Choroid plexus epithelial cell (primary cell): ENCODE measurements around the gene BNIP2.

Experiments used
- DNase-seq: peaks from one replicate; pipeline ENCODE4 v3.0.0-alpha.2; 2010; ENCODE audit warnings: low read depth
- H3K4me3 ChIP-seq: 2 replicates; pipeline ENCODE4 v1.5.1; 2011; ENCODE audit warnings: low read depth, mild to moderate bottlenecking, control low read depth, low read length, moderate library complexity
- TF ChIP-seq, protein P1 (sequence below): conservative IDR thresholded peaks from 2 replicates; pipeline ENCODE4 v1.5.1; 2011; ENCODE audit warnings: low read depth, mild to moderate bottlenecking, control low read depth, inconsistent platforms, low read length, moderate library complexity

BNIP2 gene

GRCh38 chr15:59616379-59616778 is 72.7 kb downstream of the BNIP2 start:
- TF ChIP-seq, protein P1, sequence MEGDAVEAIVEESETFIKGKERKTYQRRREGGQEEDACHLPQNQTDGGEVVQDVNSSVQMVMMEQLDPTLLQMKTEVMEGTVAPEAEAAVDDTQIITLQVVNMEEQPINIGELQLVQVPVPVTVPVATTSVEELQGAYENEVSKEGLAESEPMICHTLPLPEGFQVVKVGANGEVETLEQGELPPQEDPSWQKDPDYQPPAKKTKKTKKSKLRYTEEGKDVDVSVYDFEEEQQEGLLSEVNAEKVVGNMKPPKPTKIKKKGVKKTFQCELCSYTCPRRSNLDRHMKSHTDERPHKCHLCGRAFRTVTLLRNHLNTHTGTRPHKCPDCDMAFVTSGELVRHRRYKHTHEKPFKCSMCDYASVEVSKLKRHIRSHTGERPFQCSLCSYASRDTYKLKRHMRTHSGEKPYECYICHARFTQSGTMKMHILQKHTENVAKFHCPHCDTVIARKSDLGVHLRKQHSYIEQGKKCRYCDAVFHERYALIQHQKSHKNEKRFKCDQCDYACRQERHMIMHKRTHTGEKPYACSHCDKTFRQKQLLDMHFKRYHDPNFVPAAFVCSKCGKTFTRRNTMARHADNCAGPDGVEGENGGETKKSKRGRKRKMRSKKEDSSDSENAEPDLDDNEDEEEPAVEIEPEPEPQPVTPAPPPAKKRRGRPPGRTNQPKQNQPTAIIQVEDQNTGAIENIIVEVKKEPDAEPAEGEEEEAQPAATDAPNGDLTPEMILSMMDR, result no peak
- H3K4me3 ChIP-seq, result no peak overlapping the region
- no peak for DNase-seq

DNA sequence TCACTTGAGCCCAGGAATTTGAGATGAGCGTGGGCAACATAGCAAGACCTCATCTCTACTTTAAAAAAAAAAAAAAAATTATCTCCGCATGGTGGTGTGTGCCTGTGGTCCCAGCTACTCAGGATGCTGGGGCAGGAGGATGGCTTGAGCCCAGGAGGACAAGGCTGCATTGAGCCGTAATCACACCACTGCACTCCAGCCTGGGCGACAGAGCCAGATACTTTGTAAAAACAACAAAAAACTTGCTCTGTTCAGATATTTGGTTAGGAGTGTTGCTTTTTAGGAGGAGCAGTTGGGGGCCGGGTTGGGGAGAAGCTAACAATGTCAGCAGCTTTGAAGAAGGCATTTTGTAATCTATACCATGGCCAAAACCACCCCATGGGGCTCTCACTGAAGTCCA is 73.5 kb downstream of the BNIP2 start:
- TF ChIP-seq, protein P1, result no peak
- no peak for DNase-seq
- H3K4me3 ChIP-seq, result no peak overlapping the region

DNA sequence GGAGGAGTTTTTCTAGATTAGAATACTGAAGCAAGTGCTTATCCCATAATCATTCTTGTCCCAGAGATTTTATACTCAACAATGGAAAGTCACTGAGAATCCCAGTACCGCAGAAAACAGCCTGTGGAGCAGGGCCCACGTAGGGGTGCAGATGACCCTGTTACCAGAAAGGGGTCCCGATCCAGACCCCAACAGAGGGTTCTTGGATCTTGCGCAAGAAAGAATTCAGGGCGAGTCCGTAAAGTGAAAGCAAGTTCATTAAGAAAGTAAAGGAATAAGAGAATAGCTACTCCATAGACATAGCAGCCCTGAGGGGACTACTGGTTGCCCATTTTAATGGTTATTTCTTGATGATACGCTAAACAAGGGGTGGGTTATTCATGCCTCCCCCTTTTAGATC is 75.0 kb downstream of the BNIP2 start:
- no peak overlapping the region for H3K4me3 ChIP-seq
- no peak for DNase-seq
- TF ChIP-seq, protein P1, result no peak

- peak; percentile 65 for DNase-seq
Measured at GRCh38 chr15:59611276-59612260, 77.6 kb downstream of the BNIP2 start, which contains the start of gene GCNT3. GCNT3 (plus strand) TSS chr15:59611783; CDS start chr15:59618239, 6,456 bp downstream.

DNA sequence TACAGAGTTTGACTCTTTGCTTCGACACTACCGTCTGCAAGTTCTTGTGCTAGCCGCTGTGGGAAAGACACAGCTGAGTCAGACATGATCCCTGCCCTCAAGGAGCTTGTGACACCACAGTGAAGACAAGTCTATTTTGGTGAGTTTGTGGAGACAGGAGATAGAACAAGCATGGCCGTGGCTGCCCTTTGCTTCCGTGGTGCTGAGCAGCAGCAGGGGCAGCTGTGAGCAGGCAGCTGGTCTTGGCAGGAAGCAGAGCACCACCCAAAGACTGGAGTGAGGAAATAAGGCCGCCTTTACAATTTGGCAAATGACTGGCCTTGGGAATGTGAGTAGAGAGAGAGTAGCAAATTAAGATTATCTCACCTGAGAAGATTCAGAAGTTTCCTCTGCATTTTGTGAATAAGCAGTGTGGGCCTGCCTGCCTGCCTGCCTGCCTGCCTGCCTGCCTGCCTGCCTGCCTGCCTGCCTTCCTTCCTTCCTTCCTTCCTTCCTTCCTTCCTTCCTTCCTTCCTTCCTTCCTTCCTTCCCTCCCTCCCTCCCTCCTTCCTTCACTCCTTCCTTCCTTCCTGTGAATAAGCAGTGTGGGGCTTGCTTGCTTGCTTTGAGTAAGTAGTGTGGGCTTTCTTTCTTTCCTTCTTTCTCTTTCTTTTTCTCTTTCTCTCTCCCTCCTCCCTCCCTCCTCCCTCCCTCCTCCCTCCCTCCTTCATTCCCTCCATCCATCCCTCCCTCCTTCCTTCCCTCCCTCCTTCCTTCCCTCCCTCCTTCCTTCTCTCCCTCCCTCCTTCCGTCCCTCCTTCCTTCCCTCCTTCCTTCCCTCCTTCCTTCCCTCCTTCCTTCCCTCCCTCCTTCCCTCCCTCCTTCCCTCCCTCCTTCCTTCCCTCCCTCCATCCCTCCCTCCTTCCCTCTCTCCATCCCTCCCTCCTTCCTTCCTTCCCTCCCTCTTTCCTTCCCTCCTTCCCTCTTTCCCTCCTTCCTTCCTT is 79.1 kb downstream of the BNIP2 start:
- DNase-seq, result peak; percentile 37
- TF ChIP-seq, protein P1, result no peak

More at GRCh38 chr15:59611276-59612260, 77.6 kb downstream of the BNIP2 start, which contains the start of gene GCNT3:
- TF ChIP-seq, protein P1, result no peak
- H3K4me3 ChIP-seq, result no peak within 1 kb of the TSS

More for the DNA sequence above, 79.1 kb downstream of the BNIP2 start:
- no peak overlapping the region for H3K4me3 ChIP-seq
